Stomach (tissue), 4 donors: ENCODE data around the gene WNT11.

ENCODE experiments used
- CTCF ChIP-seq, 7 experiments: fragments of 450-650 bp in 4 of 7; fragments of 200-600 bp in 3 of 7; sonication (generic) in 3 of 7; IDR thresholded peaks; one replicate each; pipeline ENCODE4 v1.5.1; 2016 to 2019; ENCODE audit warnings: antibody characterized with exemption in 7 of 7, control low read depth in 2 of 7, mild to moderate bottlenecking in 1 of 7
- EP300 ChIP-seq: sonication (generic); formaldehyde crosslinking; IDR thresholded peaks from one replicate; pipeline ENCODE4 v1.6.1; 2017; ENCODE audit warnings: antibody characterized with exemption
- POLR2A ChIP-seq, 4 donors: fragments of 450-650 bp; IDR thresholded peaks; one replicate each; pipeline ENCODE4 v1.6.1; 2016; ENCODE audit warnings: antibody characterized with exemption in 4 of 4, control low read depth in 2 of 4, mild to moderate bottlenecking in 1 of 4, moderate library complexity in 1 of 4

DNA sequence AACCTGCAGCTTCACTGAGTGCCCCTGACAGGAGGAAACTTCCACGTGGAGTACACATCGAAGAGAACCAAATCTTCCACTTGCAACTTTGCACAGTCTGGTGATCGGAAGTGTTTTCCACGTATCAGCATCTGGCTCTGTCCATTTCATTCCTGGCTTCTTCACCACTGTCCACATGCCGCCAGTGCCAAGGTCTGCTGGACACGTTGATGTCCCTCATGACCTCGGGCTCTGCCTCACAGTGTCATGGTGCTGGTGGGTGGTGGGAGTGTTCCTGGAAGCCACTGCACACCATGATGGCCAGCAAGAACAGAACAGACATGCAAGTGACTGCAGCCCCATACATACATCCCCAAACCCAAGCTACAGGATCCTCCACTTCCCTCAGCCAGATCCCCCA is 48.4 kb downstream of the WNT11 start:
- TF ChIP-seq CTCF (IDR thresholded peaks at IDR 0.05) = no peak
- no peak for TF ChIP-seq POLR2A (IDR thresholded peaks at IDR 0.05)
- no peak for TF ChIP-seq EP300
